ENCODE measurements around the gene PTPN2. TPM values are rescaled to one million over a fixed set of nuclear protein-coding genes. Genes with fewer than 3 reads are reported as not detected.

PTPN2 gene
- total RNA-seq, 2 donors from 2014 or later, result 13.2 to 14.3 TPM

DNA sequence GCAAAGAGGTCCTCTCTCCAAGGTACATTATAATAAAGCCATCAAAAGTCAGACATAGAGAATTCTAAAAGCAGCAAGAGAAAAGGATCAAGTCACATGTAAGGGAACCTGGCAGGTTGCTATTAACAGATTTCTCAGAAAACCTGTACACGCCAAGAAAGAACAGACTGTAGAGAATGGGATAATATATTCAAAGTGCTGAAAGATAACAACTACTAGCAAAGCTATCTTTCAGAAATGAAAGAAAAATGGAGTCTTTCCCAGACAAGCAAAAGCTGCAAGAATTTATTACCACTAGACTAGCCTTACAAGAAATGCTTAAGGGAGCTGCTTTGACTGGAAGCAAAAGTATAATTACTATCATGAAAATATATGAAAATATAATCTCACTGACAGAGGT, 81.5 kb downstream of the PTPN2 start:
- H3K36me3 ChIP-seq, result peaks cover 20% of the 10 kb centered on the region
- no peaks in the 10 kb centered on the region for H3K4me1 ChIP-seq
- no peaks in the 10 kb centered on the region for H3K27me3 ChIP-seq
- H3K27ac ChIP-seq, result no peak overlapping the region
- TF ChIP-seq, protein P1, sequence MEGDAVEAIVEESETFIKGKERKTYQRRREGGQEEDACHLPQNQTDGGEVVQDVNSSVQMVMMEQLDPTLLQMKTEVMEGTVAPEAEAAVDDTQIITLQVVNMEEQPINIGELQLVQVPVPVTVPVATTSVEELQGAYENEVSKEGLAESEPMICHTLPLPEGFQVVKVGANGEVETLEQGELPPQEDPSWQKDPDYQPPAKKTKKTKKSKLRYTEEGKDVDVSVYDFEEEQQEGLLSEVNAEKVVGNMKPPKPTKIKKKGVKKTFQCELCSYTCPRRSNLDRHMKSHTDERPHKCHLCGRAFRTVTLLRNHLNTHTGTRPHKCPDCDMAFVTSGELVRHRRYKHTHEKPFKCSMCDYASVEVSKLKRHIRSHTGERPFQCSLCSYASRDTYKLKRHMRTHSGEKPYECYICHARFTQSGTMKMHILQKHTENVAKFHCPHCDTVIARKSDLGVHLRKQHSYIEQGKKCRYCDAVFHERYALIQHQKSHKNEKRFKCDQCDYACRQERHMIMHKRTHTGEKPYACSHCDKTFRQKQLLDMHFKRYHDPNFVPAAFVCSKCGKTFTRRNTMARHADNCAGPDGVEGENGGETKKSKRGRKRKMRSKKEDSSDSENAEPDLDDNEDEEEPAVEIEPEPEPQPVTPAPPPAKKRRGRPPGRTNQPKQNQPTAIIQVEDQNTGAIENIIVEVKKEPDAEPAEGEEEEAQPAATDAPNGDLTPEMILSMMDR (IDR thresholded peaks at IDR 0.05), result no peak
- peaks cover 0 to 4% of the 10 kb centered on the region in 2 donors for H3K9me3 ChIP-seq
- no peak for DNase-seq (ENCODE audit: low spot score)
- H3K4me3 ChIP-seq, result no peak overlapping the region

DNA sequence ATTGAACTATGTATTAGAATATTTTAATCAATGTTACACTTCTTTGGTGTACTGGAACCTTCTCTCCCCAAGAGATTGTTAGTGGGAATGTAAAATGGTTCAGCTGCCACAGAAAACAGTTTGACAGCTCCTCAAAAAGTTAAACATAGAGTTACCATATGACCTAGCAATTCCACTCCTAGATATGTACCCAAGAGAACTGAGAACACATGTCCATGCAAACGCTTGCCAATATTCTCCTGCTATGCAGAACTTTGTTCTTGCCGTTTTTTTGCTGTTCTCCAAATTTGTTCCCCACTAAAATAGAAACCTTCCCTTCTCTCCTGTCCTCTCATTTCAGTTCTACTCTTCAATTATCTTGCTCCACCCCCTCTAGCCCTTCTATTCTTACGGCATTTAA, 87.6 kb downstream of the PTPN2 start:
- TF ChIP-seq, protein P1 (IDR thresholded peaks at IDR 0.05), result no peak
- H3K4me1 ChIP-seq, result no peaks in the 10 kb centered on the region
- no peaks in the 10 kb centered on the region for H3K9me3 ChIP-seq
- peaks cover 19% of the 10 kb centered on the region for H3K36me3 ChIP-seq
- H3K4me3 ChIP-seq, result no peak overlapping the region
- H3K27ac ChIP-seq, result no peak overlapping the region
- DNase-seq (ENCODE audit: low spot score), result no peak
- H3K27me3 ChIP-seq, result no peaks in the 10 kb centered on the region

DNA sequence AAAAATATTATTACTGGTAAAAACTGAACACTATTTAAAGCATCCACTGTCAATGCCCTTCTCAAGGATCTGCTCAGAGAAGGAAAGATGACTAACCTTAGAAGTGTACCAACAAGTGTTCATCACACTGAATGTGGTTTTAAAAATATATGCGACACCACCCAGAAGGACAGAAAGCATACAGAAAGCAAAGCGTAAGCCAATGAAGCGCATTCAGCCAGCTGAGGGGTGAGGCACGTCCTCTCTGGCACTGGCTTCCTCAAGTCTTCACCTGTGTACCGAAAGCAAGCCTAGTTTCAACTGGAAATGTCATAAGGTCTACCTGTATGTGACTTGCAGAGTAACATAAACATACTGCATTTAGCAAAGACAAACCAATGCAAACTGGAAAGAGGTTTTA, 92.4 kb downstream of the PTPN2 start:
- no peaks in the 10 kb centered on the region for H3K4me1 ChIP-seq
- no peaks in the 10 kb centered on the region for H3K36me3 ChIP-seq
- H3K27ac ChIP-seq, result no peak overlapping the region
- TF ChIP-seq, protein P1 (IDR thresholded peaks at IDR 0.05), result no peak
- no peaks in the 10 kb centered on the region for H3K27me3 ChIP-seq
- DNase-seq (ENCODE audit: low spot score), result no peak
- no peak overlapping the region for H3K4me3 ChIP-seq
- no peaks in the 10 kb centered on the region for H3K9me3 ChIP-seq

DNA sequence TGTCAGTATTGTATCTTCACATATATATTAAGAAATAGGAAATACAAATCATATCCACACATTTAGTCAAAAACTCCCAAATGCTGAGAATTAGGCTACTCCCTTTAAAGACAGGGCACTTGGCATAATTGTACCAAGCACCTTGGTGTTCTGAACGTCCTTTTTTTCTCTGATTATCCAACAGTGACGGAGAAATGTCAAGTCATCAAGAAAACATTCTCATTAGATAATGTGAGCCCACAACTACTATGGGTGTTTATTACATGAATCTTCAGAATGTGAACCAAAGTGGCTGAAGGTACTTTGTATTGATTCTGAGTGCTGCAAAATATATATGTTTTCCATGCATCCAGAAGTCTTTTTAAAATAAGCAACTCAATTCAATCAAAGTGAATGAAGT, 97.4 kb downstream of the PTPN2 start:
- Histone ChIP-seq H3K27me3 (no peaks in the 10 kb centered on the region), H3K27ac (no peak overlapping the region), H3K4me1 (peaks cover 0 to under 1% of the 10 kb centered on the region in 2 donors), H3K36me3 (no peaks in the 10 kb centered on the region), H3K4me3 (no peak overlapping the region), H3K9me3 (no peaks in the 10 kb centered on the region)
- DNase-seq (ENCODE audit: low spot score), result no peak
- TF ChIP-seq, protein P1 (IDR thresholded peaks at IDR 0.05), result no peak

DNA sequence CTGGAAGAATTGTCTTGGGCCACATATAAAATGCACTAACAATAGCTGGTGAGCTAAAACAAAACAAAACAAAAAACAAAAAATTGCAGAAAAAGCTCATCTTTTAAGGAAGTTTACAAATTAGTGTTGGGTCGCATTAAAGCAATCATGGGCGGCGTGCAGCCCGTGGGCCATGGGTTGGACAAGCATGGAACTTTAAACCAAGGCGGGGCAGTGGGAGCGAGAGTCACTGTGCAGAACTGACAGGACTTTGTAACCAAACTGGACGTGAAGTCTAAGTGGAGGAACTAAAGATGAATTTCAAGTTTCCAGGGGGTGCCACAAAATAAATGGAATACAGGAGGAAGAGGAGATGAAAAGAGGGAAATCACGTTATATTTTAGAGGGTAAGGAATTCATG, 100.5 kb downstream of the PTPN2 start:
- H3K9me3 ChIP-seq, result no peaks in the 10 kb centered on the region
- no peaks in the 10 kb centered on the region for H3K27me3 ChIP-seq
- no peak overlapping the region for H3K27ac ChIP-seq
- TF ChIP-seq, protein P1 (IDR thresholded peaks at IDR 0.05), result no peak
- DNase-seq (ENCODE audit: low spot score), result no peak
- H3K36me3 ChIP-seq, result no peaks in the 10 kb centered on the region
- no peak overlapping the region for H3K4me3 ChIP-seq
- H3K4me1 ChIP-seq, result peaks cover 0 to 4% of the 10 kb centered on the region in 2 donors

DNA sequence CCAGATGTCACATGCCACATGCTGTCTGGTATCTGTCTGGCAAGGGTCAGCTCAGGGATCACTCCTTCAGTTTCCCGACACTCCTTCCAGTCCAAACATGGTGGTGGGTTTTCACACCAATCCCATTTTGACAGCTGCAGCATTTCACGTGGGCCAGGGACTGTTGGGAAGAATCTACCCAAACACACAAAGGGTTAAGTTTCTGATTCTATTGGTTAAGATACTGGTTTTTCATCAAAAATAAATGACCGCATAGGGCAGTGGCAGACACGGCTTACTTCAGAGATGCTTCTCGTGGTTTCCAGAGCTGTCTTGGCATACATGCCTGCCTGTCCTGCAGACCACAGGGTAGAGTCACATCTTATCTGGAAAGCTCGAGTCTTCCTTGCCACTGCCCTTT, 101.5 kb downstream of the PTPN2 start:
- TF ChIP-seq, protein P1 (IDR thresholded peaks at IDR 0.05), result no peak
- Histone ChIP-seq H3K4me1 (peaks cover 0 to 4% of the 10 kb centered on the region in 2 donors), H3K36me3 (no peaks in the 10 kb centered on the region), H3K27me3 (no peaks in the 10 kb centered on the region), H3K27ac (no peak overlapping the region), H3K4me3 (no peak overlapping the region), H3K9me3 (no peaks in the 10 kb centered on the region)
- DNase-seq (ENCODE audit: low spot score), result no peak

All from right atrium auricular region (tissue), 2 donors.